Stimulated activated CD8-positive, alpha-beta memory T cell treated with anti-CD3 and anti-CD28 coated beads, Interleukin-4, amount 100 ng/mL, for 1 hour (primary cell): ENCODE results near the gene EXOC3.

Source experiments
- DNase-seq, 2 donors: peaks; one replicate each; pipeline ENCODE4 v3.0.0-alpha.2; 2020; ENCODE audit warnings: low read depth in 2 of 2, low spot score in 1 of 2

Gene EXOC3

DNA sequence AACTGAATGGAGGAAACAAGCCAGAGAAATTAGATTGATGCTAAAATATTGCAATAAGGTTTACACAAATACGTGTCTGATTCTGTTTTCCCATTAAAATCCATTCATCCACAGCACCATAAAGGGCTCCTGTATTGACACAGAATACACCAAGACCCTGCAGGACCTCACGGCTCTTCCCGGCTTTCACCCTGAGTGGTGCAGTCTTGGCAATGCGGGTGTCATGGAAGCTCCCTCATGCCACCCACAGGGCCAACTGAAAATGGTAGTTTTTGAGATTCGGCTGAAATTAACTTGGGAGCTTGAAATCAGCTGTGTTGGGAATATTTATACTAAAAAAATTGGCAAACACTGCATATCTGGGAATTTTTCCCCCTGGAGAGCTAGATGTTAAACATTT lies 17.3 kb upstream of the EXOC3 start:
- DNase-seq = no peak

DNA sequence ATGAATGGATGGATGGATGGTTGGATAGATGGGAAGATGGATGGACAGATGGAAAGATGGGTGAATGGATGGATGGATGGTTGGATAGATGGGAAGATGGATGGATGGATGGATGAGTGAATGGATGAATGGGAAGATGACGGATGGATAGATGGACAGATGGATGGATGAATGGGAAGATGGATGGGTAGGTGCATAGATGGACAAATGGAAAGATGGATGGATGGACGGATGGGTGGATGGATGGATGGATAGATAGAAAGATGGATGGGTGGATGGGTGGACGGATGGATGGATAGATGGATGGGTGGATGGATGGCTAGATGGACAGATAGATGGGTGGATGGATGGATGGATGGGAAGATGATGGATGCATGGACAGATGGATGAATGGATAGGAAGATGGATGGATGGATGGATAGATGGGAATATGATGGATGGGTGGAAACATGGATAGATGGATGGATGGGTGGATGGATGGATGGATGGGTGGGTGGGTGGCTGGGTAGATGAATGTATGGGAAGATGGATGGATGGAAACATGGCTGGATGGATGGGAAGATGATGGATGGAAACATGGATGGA lies 16.5 kb upstream of the EXOC3 start:
- no peak for DNase-seq

DNA sequence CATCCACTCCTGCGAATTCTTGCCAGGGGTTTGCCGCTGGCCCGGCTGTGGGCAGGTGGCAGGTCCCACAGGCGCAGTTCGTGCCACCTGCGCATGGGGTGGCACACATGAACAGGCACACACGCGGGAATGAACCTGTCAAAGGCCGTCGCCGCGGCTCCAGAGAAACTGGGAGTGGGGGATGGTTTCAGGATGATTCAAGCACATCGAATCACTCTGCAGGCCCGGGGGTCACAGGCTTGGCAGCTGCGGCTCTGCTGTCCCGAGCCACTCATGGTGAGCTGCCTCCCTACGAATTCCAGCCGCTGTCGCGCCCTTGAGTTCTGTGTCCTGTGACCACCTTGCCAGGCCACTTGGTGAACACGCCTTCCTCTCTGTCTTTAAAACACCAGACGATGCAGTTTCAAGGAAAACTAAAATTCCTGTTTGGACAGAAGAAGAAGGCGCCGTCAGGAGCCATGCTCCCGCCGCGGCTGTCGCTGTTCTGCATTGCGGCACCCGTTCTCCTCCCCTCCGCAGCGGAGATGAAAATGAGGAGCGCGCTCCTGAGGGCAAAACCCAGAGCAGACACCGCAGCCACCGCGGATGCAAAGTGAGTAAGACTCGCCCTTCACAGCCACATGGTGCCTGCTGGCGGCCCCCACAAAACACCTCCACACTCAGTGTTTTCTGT lies 15.4 kb upstream of the EXOC3 start:
- DNase-seq = no peak

DNA sequence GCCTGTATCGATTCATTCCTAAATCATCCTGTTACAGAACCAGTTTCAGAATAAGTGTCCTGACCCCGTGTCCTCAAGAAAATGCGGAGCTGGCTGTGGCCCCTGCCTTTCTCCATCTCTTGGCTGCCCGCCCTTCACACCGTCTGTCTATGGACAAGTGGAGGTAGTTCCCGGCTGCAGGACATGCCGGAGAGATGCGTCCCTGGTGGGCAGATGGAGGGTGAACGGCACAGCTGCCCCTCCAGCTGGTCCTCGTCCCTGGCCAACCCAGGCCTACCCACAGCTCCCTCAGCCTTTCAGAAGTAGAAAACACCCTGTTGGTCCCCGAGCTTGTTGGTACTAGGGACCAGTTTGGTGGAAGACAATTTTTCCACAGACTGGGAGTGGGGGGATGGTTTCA lies 14.8 kb upstream of the EXOC3 start:
- no peak for DNase-seq

DNA sequence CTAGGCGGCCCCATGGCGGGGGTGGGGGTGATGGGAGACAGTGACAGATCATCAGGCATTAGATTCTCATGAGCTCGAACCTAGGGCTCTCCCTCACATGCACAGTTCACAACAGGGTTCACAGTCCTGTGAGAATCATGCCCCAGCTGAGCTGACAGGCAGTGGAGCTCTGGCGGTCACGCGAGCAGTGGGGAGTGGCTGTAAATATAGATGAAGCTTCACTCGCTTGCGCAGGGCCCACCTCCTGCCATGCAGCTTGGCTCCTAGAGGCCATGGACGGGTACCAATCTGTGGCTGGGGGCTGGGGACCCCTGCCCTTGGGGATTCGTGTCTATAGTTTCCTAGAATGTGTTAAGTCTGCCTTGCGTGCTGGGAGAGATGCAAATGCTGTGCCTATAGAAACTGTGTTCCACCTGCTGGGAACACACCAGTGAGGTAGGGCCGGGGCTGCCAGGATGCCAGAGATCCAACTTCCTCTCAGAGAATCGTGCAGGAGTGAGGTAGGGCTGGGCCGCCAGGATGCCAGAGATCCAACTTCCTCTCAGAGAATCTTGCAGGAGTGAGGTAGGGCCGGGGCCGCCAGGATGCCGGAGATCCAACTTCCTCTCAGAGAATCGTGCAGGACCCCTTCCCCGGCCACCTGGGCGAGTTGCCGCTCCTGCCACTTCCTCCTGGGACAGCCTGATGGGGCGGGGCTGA lies 14.1 kb upstream of the EXOC3 start:
- no peak for DNase-seq

DNA sequence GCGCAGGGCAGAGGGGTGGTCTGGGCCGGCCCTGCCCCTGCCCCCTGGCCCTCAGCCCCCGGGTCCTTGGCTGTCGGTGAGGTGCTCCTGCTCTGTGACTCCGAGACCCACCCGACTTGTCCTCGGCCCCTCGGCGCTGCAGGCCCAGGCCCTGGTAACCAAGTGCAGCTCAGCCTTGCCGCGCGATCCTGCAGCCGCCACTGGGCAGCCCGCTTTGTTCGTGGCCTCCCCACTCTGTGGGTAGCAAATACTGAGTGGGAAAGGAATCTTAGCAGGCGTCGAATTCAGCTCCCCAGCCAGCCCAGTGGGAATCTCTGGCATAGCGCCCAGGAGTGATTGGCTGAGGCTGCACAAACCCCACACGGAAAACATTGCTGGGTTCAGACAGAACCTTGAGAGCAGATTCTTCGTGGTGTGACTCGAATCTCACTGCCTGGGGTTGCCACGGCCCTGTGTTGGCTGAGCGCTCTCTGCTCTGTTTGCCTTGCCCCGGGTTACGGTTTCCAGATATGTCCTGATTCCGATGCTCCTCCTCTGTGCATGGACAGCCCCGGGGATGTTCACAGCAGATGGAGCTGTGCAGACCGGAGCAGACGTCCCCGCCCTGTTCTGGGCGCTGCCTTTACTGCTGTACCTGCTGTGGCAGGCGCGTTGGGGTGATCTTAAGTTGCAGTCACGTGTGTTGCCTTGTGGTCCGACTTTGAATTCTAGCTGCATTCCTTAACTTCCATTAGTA lies 13.4 kb upstream of the EXOC3 start:
- no peak for DNase-seq

DNA sequence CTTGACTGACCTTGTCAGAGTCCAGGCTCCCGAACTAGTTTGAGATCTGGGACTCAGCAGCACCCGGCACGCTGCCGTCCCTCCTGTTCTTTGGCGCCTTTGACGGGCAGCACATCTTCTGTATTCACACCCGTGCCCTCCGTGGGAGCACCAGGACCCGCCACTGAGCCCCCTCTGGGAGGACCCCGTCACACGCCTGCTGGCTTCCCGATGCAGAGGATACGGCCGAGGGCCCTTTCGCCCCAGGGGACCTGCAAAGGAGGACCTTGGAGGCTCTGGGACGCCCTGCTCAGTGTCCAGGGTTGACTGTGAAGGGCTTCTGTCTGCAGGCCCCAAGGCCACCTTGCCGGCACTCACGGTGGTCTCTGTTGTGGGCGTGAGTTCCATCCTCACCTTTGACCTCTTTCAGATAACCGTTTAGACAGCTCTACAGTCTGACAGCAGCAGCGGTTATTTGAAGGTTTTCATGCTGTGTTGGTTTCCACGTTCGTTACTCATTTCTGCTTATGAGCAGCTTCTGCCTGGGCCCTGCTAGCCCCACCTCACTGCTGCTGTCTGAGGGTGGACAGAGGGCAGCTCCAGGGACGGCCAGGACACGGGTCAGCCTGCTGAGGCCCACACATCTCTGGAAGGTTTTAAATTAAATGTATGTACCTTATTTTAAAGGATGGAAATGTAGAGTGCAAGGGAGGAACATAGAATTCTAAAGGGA lies 12.6 kb upstream of the EXOC3 start:
- no peak for DNase-seq

DNA sequence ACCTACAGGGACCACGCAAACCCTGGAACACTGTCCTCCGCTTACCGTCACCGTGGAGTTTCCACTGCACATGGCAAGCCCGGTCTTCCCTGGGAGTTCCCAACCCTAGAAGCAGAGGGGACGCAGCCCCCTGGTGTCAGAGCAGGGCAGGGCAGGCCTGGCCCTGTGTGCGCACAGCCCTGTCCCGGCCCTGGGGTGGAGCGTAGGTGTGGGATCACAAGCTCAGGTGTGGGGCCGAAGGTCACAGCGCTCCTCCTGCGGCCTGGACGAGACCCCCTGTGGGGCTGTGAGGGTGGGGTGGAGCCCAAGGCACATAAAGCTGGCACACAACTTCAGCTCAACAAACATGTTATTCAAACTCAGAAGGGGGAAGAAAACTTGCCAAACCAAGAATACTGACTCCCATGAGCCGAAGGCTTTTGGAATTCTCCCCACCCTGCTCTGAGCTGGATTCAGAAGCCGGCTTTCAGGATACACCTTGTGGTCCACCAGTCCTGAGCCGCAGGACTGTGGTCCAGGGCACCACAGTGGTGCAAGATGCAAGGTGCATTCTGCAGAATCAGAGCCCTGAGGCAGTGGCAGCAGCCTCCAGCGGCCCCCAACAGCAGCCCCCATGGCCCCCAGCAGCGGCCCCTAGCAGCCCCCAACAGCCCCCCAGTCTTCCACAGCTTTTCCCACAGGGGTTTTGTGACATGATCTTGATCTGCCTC lies 11.8 kb upstream of the EXOC3 start:
- no peak for DNase-seq

DNA sequence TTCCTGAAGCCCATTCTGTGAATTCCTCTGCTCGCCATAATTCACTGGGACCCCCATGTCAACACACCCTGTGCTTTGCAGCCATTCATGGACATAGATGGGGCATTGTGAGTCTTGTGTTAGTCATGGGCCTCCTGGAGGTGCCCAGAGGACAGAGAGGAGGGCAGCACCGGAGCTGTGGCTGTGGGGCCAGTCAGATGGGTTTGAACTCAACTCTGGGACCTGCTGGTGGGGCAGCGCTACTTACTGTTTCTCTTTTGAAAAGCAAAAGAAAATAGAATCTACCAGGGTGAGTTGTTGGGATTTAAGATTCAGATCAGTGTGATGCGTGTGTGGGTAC lies 11.3 kb upstream of the EXOC3 start:
- DNase-seq = no peak

DNA sequence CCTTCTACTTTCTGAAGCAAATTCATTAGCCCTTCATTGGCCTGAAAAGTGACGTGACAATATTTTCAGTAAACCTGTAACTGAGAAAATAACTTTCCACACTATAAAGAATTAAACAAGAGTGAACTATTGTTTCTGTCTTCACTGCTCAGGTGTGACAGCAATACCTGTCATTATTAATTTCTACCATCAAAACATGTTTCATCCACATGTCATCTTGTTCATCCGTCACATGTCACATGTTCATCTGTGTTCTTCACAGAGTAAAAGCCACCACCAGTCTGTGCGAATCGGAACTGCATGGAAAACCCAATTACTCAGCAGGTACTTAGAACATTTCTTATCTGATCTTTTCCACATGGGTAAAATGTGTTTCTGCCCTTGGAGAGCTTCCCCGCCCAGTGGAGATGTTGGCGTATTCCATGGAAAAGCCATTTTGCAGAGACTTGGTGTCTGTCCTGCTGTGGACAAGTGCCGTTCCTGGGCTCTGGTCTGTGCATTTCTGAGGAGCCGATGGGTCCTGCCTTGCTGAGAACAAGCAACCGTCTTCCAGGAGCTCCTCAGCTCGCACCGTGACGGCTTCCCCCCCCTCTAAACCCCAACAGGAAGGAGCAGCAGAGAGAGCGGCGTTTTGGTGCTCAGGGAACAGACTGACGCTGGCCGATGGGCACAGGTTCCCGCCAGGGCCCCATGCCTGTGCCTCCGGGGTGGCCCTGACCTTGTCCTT lies 10.6 kb upstream of the EXOC3 start:
- no peak for DNase-seq

DNA sequence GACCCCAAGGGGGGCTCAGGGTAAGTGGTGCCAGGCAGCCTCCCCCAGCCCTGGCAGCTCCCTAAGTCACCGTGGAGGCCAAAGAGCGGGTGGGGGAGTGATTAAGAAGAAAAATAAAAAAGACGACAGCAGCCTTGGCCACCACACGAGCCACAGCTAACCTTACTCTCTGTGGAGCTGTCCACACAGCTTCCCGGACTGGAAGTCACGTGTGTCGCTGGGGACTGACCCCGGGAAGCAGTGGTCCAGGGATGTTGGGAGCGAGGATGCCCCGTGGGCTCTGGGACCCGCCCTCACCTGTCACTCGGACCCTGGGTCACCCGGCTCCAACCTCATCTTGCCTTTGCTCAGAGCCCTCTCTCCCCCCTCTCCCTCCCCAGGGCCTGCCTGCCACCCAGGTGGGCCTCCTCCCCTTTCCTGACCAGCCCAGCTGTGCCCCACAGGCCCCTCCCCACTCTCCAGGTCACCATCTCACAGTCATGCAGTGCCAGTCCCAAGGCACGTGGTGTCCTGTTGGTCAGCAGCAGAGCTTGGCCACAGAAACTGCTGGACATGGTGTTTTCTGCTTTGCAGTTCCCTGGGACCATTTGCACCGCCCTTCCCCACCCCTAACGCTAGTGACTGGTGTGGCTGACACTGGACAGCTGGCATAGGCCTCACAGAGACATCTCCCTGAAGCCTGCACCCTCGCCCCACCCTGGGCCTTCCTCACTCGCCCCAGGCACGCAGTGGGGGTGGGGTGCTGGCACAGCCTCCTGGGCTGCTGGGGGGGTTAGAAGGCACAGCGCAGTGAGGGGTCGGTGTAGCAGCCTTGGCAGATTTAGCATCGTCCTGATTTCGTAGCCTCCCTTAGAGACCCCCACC lies 9.8 kb upstream of the EXOC3 start:
- DNase-seq = no peak

DNA sequence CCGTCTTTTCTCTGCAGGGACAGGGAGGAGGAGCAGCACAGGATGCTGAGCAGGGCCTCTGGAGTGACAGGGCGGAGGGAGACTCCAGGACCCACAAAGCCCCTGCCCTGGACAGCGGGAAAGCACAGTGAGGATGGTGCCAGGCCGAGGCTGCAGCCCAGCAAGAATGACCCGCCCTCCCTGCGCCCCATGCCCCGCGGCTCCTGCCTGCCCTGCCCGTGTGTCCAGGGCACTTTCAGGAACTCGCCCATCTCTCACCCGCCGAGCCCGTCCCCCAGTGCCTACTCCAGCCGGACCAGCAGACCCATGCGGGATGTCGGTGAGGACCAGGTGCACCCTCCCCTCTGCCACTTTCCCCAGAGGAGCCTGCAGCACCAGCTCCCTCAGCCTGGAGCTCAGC lies 9.1 kb upstream of the EXOC3 start:
- DNase-seq = no peak

DNA sequence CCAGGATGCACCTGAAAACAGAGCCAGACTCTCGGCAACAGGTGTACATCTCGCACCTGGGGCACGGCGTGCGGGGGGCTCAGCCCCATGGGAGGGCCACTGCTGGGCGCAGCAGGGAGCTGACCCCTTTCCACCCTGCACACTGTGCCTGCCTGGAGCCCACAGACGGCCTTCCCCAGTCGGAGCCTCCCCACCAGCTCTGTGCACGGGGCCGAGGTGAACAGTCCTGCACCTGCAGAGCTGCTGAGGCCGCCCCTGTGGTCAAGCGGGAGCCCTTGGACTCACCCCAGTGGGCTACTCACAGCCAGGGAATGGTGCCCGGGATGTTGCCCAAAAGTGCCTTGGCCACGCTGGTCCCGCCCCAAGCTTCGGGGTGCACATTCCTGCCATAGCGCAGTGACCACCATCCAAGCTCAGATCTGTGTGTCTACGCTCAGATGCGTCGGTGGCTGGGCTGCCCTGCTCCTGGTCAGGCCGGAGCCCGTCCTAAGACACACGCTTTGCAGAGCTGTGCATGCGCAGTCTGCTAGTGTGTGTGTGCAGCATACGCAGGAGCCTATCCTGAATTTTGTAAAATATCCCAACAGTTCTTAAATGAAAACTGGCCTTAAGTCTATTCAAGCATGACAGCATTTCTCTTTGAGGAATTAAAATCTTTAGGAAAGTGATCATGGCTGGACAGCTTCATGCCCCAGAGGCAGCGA lies 8.4 kb upstream of the EXOC3 start:
- no peak for DNase-seq

DNA sequence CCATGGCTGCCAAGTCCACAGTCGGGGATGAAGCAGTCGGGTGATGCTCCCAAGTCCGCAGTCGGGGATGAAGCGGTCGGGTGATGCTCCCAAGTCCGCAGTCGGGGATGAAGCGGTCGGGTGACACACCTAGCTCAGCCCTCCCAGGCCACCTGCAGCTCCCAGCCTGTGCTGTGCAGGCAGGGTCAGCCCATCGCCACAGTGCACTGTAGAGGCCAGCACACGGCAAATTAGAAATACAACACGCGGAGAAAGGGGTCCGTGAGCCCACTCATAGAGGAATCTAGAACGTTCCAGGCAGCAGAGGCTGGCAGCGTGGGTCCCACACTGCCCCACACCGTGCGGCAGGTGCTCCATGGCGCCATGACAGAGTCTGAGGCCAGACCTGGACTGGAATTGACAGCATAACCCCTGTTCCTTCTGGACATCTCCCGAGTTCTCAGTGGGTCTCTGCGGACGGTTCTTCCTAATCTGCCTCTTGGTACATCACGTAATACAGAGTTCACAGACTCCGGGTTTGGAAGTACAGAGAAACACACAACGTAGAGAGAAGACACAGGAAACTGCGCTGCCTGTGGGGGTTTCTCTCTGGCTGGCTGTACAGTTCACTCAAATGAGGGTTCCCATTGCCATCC lies 7.7 kb upstream of the EXOC3 start:
- DNase-seq = no peak

DNA sequence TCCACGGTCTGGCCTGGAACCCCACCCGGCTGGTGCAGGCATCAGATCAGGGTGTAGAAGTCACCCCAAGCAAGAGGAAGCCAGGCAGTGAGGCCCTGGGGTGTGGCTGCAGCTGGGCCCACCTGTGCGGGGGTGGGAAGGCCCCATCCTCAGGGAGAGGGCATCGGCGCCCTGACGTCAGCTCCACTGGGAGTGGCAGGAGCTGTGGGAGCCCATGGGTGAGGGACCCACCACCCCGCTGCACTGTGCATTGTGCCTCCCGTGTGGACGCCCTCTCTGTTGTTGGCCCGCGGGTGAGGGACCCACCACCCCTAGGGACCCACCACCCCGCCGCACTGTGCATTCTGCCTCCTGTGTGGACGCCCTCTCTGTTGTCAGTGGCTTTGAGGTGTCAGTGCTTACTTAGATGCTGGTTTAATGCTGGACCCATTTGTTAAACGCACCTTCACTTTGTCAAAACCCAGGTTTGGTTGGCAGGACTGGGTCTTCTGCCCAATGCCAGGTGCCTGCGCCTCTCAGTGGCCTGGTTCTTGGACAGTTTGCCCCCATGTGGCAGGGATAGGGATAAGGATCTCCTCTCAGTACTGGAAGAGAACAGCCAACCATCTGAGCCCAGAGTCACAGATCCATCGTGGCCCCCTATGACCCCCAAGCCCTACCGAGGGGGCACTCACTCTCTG lies 6.9 kb upstream of the EXOC3 start:
- no peak for DNase-seq

DNA sequence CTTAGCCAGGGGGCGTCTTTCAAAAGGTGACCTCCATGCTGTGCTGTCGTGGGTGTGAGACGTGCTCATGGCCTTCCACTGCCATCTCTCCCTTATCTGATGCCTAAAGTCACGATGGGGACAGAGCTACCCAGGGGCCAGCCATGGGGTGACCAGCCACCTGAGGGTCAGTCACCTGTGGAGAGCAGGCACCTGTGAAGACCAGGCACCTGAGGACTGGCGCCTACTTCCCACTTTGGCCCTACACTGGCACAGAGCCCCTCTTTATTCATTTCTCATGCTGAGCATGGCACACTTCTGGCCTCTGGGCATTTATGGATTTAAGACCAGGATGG lies 6.4 kb upstream of the EXOC3 start:
- no peak for DNase-seq

DNA sequence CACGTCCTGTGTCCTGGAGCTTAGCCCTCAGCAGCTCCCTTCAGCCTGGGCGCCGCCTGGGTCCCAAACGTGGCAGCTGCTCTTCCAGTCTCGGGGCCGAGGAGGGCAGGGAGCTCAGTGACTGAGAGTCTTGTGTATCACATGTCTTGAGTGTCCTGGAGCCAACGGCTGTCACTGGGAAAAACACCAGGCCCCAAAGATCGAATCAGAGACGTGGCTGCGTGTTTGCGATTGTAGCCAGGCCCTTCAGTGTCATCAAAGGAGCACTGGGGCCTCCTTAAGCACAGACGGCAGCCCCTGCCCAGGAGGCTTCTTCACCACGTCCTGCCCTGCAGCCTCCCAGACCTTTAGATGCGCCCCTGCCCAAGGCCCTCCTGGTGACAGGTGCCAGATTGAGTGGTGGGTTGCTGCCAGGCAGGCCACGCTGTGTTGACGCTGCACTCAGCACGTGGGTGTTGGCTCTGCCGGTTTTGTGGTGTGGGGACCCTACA lies 5.7 kb upstream of the EXOC3 start:
- no peak for DNase-seq
